Breast epithelium (tissue), 4 donors: ENCODE results near the gene MSH6. TPM values are rescaled to one million over a fixed set of nuclear protein-coding genes. Genes with fewer than 3 reads are reported as not detected.

Source experiments
- DNase-seq, 2 donors: peaks; one replicate each; pipeline ENCODE4 v3.0.0-alpha.2; 2019; ENCODE audit warnings: low spot score in 2 of 2
- H3K27ac ChIP-seq, 2 donors: fragments of 200-600 bp; sonication (generic) in 1 of 2; one replicate each; pipeline ENCODE4 v1.5.1; 2016 to 2019; ENCODE audit warnings: mild to moderate bottlenecking in 1 of 2
- H3K27me3 ChIP-seq, 2 donors: fragments of 200-600 bp; sonication (generic) in 1 of 2; one replicate each; pipeline versions ENCODE4 v1.5.1 to v1.6.0; 2017 to 2019; ENCODE audit warnings: control low read depth in 1 of 2, mild to moderate bottlenecking in 1 of 2
- H3K36me3 ChIP-seq: fragments of 200-600 bp; one replicate; pipeline ENCODE4 v1.5.1; 2019
- H3K4me1 ChIP-seq, 2 donors: fragments of 200-600 bp; sonication (generic); one replicate each; pipeline ENCODE4 v1.5.1; 2016 to 2019; ENCODE audit warnings: control low read depth in 1 of 2
- H3K4me3 ChIP-seq, 3 donors: fragments of 200-600 bp; sonication (generic); 1 replicate in 2 of 3; 2 replicates in 1 of 3; pipeline ENCODE4 v1.5.1; 2016 to 2019; ENCODE audit warnings: mild to moderate bottlenecking in 3 of 3, moderate library complexity in 2 of 3
- H3K9me3 ChIP-seq, 2 donors: fragments of 200-600 bp; sonication (generic) in 1 of 2; one replicate each; pipeline ENCODE4 v1.5.1; 2016 to 2019; ENCODE audit warnings: control low read depth in 1 of 2
- CTCF ChIP-seq, 3 donors: fragments of 450-650 bp; IDR thresholded peaks; one replicate each; pipeline ENCODE4 v1.5.1; 2016 to 2017; ENCODE audit warnings: antibody characterized with exemption in 3 of 3, mild to moderate bottlenecking in 3 of 3, moderate library complexity in 3 of 3
- POLR2A ChIP-seq: fragments of 450-650 bp; IDR thresholded peaks from one replicate; pipeline ENCODE4 v1.6.1; 2016; ENCODE audit warnings: antibody characterized with exemption, mild to moderate bottlenecking, moderate library complexity
- POLR2AphosphoS5 ChIP-seq, 3 donors: sonication (generic); formaldehyde crosslinking; IDR thresholded peaks; one replicate each; pipeline ENCODE4 v1.6.1; 2017; ENCODE audit warnings: antibody characterized with exemption in 3 of 3
- intact Hi-C: fragments of 100-400 bp; cut with DNase I; formaldehyde crosslinking; loops from one replicate; pipeline ENCODE4 v1.15.1; 2023; ENCODE audit warnings: low total_unique reads
- total RNA-seq, 3 donors: library from RNA; depleted of rRNA; stranded (reverse); fragments of >200 nt; gene quantifications; one replicate each; pipeline ENCODE4 v1.1.0, GENCODE V29; 2016

MSH6 gene
- 10 to 100 TPM; 31.4 to 60.0 (median 42.6) TPM for total RNA-seq

DNA sequence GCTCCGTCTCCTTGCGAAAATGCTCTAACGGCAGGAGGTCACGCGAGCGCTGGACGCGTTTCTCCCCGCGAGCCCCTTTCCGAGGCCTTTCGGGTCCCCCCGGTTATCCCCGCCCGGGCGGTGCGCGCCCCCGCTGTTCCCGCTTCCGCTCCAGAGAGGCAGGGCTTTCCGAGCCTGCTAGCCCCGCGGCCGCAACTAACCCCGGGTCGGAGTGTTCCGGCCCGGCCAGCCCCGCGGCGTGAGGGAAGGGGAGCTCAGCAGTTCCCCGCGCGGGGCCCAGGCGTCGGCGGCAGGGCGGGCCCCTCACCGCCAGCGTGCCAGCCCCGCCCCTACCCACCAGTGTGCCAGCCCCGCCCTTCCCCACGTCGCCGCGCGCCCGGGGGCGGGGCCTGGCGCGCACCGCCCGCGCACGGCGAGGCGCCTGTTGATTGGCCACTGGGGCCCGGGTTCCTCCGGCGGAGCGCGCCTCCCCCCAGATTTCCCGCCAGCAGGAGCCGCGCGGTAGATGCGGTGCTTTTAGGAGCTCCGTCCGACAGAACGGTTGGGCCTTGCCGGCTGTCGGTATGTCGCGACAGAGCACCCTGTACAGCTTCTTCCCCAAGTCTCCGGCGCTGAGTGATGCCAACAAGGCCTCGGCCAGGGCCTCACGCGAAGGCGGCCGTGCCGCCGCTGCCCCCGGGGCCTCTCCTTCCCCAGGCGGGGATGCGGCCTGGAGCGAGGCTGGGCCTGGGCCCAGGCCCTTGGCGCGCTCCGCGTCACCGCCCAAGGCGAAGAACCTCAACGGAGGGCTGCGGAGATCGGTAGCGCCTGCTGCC, at the start of gene MSH6:
MSH6 (plus strand) TSS at position 475 of the 815 bp plus-strand sequence; CDS start at position 564, 89 bp downstream.
- Histone ChIP-seq H3K9me3 (no peaks in the 10 kb centered on the region), H3K4me1 (peaks cover 0 to 3% of the 10 kb centered on the region in 2 donors), H3K27me3 (no peaks in the 10 kb centered on the region), H3K27ac (peak within 1 kb of the TSS; percentile 90 to 95), H3K4me3 (peak within 1 kb of the TSS; percentile 92 to 94 (median 93)), H3K36me3 (no peaks in the 10 kb centered on the region)
- intact Hi-C loops: loop anchor here (5.0 kb wide), 1 partner anchor 304 kb away; no protein-coding TSS in a partner anchor
- no peak for TF ChIP-seq CTCF (IDR thresholded peaks at IDR 0.05)
- peak; percentile 46 to 69 (median 65) for TF ChIP-seq POLR2AphosphoS5 (IDR thresholded peaks at IDR 0.05)
- TF ChIP-seq POLR2A: peak; percentile 50
- DNase-seq: peak; percentile 80 to 82

GRCh38 chr2:47735136-47735869, 47.6 kb upstream of the MSH6 start:
- no peaks in the 10 kb centered on the region for H3K4me1 ChIP-seq
- H3K36me3 ChIP-seq: no peaks in the 10 kb centered on the region
- no peaks in the 10 kb centered on the region for H3K27me3 ChIP-seq
- no peaks in the 10 kb centered on the region for H3K9me3 ChIP-seq
- no peak overlapping the region for H3K4me3 ChIP-seq
- DNase-seq: no peak
- TF ChIP-seq CTCF (IDR thresholded peaks at IDR 0.05) (no peak), POLR2A (no peak), POLR2AphosphoS5 (IDR thresholded peaks at IDR 0.05) (no peak)
- H3K27ac ChIP-seq: no peak overlapping the region
- intact Hi-C loops: no loop called here

DNA sequence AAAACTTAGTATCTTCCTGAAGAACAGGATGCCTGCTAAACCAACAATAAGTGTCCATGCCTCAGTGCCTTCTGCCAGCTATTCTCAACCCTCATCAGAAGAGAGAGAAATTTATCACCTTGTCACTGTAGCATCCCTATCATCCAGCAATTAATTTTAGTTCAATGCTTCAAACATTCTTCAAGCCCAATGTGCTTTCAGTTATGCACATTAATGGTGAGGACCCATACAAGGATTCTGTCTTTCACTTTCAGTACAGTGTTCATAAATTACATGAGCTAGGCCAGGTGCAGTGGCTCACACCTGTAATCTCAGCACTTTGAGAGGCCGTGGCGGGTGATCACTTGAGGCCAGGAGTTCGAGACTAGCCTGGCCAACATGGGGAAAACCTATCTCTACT, 47.0 kb upstream of the MSH6 start:
- intact Hi-C loops: no loop called here
- Histone ChIP-seq H3K27me3 (no peaks in the 10 kb centered on the region), H3K9me3 (no peaks in the 10 kb centered on the region), H3K4me3 (no peak overlapping the region), H3K27ac (no peak overlapping the region), H3K36me3 (no peaks in the 10 kb centered on the region), H3K4me1 (no peaks in the 10 kb centered on the region)
- TF ChIP-seq CTCF (IDR thresholded peaks at IDR 0.05) (no peak), POLR2A (no peak), POLR2AphosphoS5 (IDR thresholded peaks at IDR 0.05) (no peak)
- DNase-seq: no peak

GRCh38 chr2:47737191-47737975, 45.6 kb upstream of the MSH6 start:
- intact Hi-C loops: no loop called here
- TF ChIP-seq POLR2AphosphoS5 (IDR thresholded peaks at IDR 0.05): no peak
- TF ChIP-seq CTCF (IDR thresholded peaks at IDR 0.05): no peak
- no peak for TF ChIP-seq POLR2A
- Histone ChIP-seq H3K4me1 (no peaks in the 10 kb centered on the region), H3K27ac (no peak overlapping the region), H3K4me3 (no peak overlapping the region), H3K27me3 (no peaks in the 10 kb centered on the region), H3K36me3 (no peaks in the 10 kb centered on the region), H3K9me3 (no peaks in the 10 kb centered on the region)
- DNase-seq: no peak
